Ovary (tissue), 9 donors: ENCODE results near the gene CLCN6. TPM values are rescaled to one million over a fixed set of nuclear protein-coding genes. Genes with fewer than 3 reads are reported as not detected.

Experiments
- DNase-seq, 5 donors: peaks; one replicate each; pipeline ENCODE4 v3.0.0-alpha.2; 2019 to 2020
- H3K27ac ChIP-seq, 2 donors: fragments of 200-600 bp; one replicate each; pipeline versions ENCODE4 v1.5.1 to v1.8.0; 2019 to 2022
- H3K27me3 ChIP-seq: fragments of 200-600 bp; one replicate; pipeline ENCODE4 v1.8.0; 2022
- H3K36me3 ChIP-seq: fragments of 200-600 bp; sonication (generic); one replicate; pipeline ENCODE4 v1.5.1; 2019
- H3K4me1 ChIP-seq: one replicate; pipeline ENCODE4 v1.8.1; 2013; ENCODE audit warnings: mild to moderate bottlenecking, moderate library complexity; ENCODE audit not compliant: insufficient read depth
- H3K4me3 ChIP-seq: fragments of 200-600 bp; sonication (generic); one replicate; pipeline ENCODE4 v1.5.1; 2017
- H3K9me3 ChIP-seq, 2 donors: fragments of 200-600 bp in 1 of 2; sonication (generic) in 1 of 2; one replicate each; pipeline versions ENCODE4 v1.5.1 to v1.8.1; 2013 to 2019; ENCODE audit warnings: mild to moderate bottlenecking in 1 of 2, moderate library complexity in 1 of 2
- CTCF ChIP-seq, 3 donors: fragments of 450-650 bp in 2 of 3; fragments of 200-600 bp in 1 of 3; IDR thresholded peaks; one replicate each; pipeline versions ENCODE4 v1.5.1 to v1.8.0; 2016 to 2022; ENCODE audit warnings: antibody characterized with exemption in 3 of 3, mild to moderate bottlenecking in 1 of 3
- EP300 ChIP-seq: sonication (generic); formaldehyde crosslinking; IDR thresholded peaks from one replicate; pipeline ENCODE4 v1.6.1; 2017; ENCODE audit warnings: antibody characterized with exemption
- POLR2A ChIP-seq: fragments of 450-650 bp; IDR thresholded peaks from one replicate; pipeline ENCODE4 v1.6.1; 2017; ENCODE audit warnings: antibody characterized with exemption, mild to moderate bottlenecking, moderate library complexity
- WGBS, 3 donors: extraction: QIAGEN DNeasy Blood & Tissue Kit in 1 of 3; methylation state at CpG; one replicate each; pipeline versions ENCODE4 v1.1.5 to v1.1.7; 2013 to 2017; 5-methylcytosine and 5-hydroxymethylcytosine counted together
- intact Hi-C, 4 donors: fragments of 100-400 bp; cut with DNase I; formaldehyde crosslinking; loops; one replicate each; pipeline versions ENCODE4 v1.11.0 to v1.15.1; 2022 to 2023
- polyA plus RNA-seq, 2 donors: library from polyadenylated mRNA; stranded (reverse); fragments of 200-250 nt in 1 of 2; fragments of 350-450 nt in 1 of 2; fragmentation: Illumina TruSeq in 1 of 2; extraction: RNeasy Lipid Tissue Mini Kit (QIAGEN cat#74804) in 1 of 2; gene quantifications; one replicate each; pipeline ENCODE4 v1.2.3, GENCODE V29; 2013 to 2014
- total RNA-seq, 7 donors: library from RNA; depleted of rRNA in 2 of 7; stranded (reverse); fragments of >200 nt in 2 of 7; fragmentation: NEBNext Ultra II Directional in 3 of 7; extraction: Animal tissue kit (Norgen Biotek cat#: 25700) in 3 of 7; gene quantifications; one replicate each; pipeline versions ENCODE4 v1.1.0 to v1.2.4, GENCODE V29; 2016 to 2023
- donor health status: DM: no; HTN: no; CAD: no; lungs with moderate emphysema.
- donor health status: DM: no; HTN: no; CAD: no.
- donor health status: Bipolar disorder and iron deficiency.
- donor health status: DM: yes; HTN: yes; CAD: no.
- donor health status: DM: no; HTN: no; CAD: no.
- donor health status: DM: yes; HTN: yes; CAD: no.

CLCN6 gene
- total and polyA plus RNA-seq, 9 donors = 11.7 to 39.7 (median 25.6) TPM

- no peak for DNase-seq
- H3K9me3 ChIP-seq = no peaks in the 10 kb centered on the region
- no peaks in the 10 kb centered on the region for H3K36me3 ChIP-seq
- H3K27ac ChIP-seq = no peak overlapping the region
- H3K4me1 ChIP-seq = no peaks in the 10 kb centered on the region
- no peak for TF ChIP-seq EP300
- no peak for TF ChIP-seq CTCF (IDR thresholded peaks at IDR 0.05)
- TF ChIP-seq POLR2A = no peak
- WGBS, 3 donors = 91 to 93% (median 92%) methylated on average over 9 of the region's 9 CpGs
- intact Hi-C loops = no loop called here
- H3K4me3 ChIP-seq = no peak overlapping the region
- no peaks in the 10 kb centered on the region for H3K27me3 ChIP-seq
Observed at GRCh38 chr1:11826946-11827345, 21.0 kb downstream of the CLCN6 start.

- Histone ChIP-seq H3K36me3 (peaks cover 2% of the 10 kb centered on the region), H3K4me3 (no peak overlapping the region), H3K27me3 (no peaks in the 10 kb centered on the region), H3K27ac (no peak overlapping the region), H3K4me1 (no peaks in the 10 kb centered on the region), H3K9me3 (no peaks in the 10 kb centered on the region)
- TF ChIP-seq POLR2A = no peak
- TF ChIP-seq CTCF (IDR thresholded peaks at IDR 0.05) = no peak
- no peak for TF ChIP-seq EP300
- WGBS, 3 donors = 85 to 87% (median 87%) methylated on average over 19 of the region's 19 CpGs
- no peak for DNase-seq
- intact Hi-C loops = no loop called here
Observed at GRCh38 chr1:11828511-11828910, 22.5 kb downstream of the CLCN6 start.

GRCh38 chr1:11831945-11832725 lies 26.1 kb downstream of the CLCN6 start:
- Histone ChIP-seq H3K4me3 (no peak overlapping the region), H3K27me3 (no peaks in the 10 kb centered on the region), H3K4me1 (no peaks in the 10 kb centered on the region), H3K36me3 (peaks cover 2% of the 10 kb centered on the region), H3K9me3 (no peaks in the 10 kb centered on the region), H3K27ac (no peak overlapping the region)
- TF ChIP-seq POLR2A (no peak), EP300 (no peak)
- intact Hi-C loops = loop anchor here in 1 of 4 donors (10.0 kb wide), 1 partner anchor 373 kb away; no protein-coding TSS in a partner anchor
- WGBS, 3 donors = 69 to 84% (median 72%) methylated on average over 9 of the region's 9 CpGs
- no peak for DNase-seq

- TF ChIP-seq POLR2A (no peak), CTCF (IDR thresholded peaks at IDR 0.05) (no peak), EP300 (no peak)
- Histone ChIP-seq H3K36me3 (peaks cover 2% of the 10 kb centered on the region), H3K27me3 (no peaks in the 10 kb centered on the region), H3K27ac (no peak overlapping the region), H3K9me3 (no peaks in the 10 kb centered on the region), H3K4me3 (no peak overlapping the region), H3K4me1 (no peaks in the 10 kb centered on the region)
- intact Hi-C loops = loop anchor here in 1 of 4 donors (10.0 kb wide), 1 partner anchor 371 kb away; no protein-coding TSS in a partner anchor
- no peak for DNase-seq
- WGBS, 3 donors = 89 to 90% (median 90%) methylated on average over 8 of the region's 8 CpGs
Observed at GRCh38 chr1:11833497-11833896, 27.5 kb downstream of the CLCN6 start.

GRCh38 chr1:11833900-11834299 lies 27.9 kb downstream of the CLCN6 start:
- no peak overlapping the region for H3K4me3 ChIP-seq
- H3K36me3 ChIP-seq = peaks cover 2% of the 10 kb centered on the region
- no peaks in the 10 kb centered on the region for H3K9me3 ChIP-seq
- intact Hi-C loops = loop anchor here in 1 of 4 donors (10.0 kb wide), 1 partner anchor 371 kb away; no protein-coding TSS in a partner anchor
- H3K27ac ChIP-seq = no peak overlapping the region
- whole genome bisulfite sequencing, 3 donors = 92 to 93% (median 93%) methylated on average over 13 of the region's 13 CpGs
- TF ChIP-seq EP300 (no peak), POLR2A (no peak), CTCF (IDR thresholded peaks at IDR 0.05) (no peak)
- no peak for DNase-seq
- H3K27me3 ChIP-seq = no peaks in the 10 kb centered on the region
- H3K4me1 ChIP-seq = no peaks in the 10 kb centered on the region
